ENCODE data around the gene CALN1. TPM values are rescaled to one million over a fixed set of nuclear protein-coding genes. Genes with fewer than 3 reads are reported as not detected.
A peak's percentile ranks its signal among the peaks of the same experiment; 100 is the strongest.

The CALN1 gene
- total and polyA plus RNA-seq, 4 donors, result 0.02 to 0.91 (median 0.03) TPM

DNA sequence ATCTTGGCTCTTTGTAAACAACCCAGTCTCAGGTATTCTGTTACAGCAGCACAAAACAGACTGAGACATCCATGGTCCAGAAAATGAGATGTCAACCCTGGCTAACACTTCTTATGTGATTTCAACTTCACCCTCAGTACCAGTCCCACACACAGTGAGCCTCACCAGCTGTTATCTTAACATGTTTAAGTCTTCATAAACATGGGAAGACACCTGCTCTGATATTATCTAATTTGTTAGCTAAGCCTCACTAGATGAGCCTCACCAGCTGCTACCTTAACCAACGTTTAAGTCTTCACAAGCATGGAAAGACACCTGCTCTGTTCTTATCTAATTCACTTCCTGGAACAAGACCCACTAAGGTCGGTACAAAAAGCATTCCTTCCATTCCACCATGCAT, 130.8 kb downstream of the CALN1 start:
- Histone ChIP-seq H3K27ac (ENCODE audit: low read depth in 1 of 2, low read length in 1 of 2) (no peak overlapping the region), H3K4me3 (no peak overlapping the region), H3K27me3 (ENCODE audit: control insufficient read depth in 3 of 3, insufficient read depth in 3 of 3, low read length in 2 of 3) (no peaks in the 10 kb centered on the region), H3K9ac (ENCODE audit: insufficient read depth in 1 of 2, low read length in 2 of 2) (no peak overlapping the region), H3K9me3 (ENCODE audit: control insufficient read depth in 4 of 4, insufficient read depth in 3 of 4, low read length in 3 of 4) (peaks cover 0 to under 1% (median 0%) of the 10 kb centered on the region in 4 donors), H3K4me1 (ENCODE audit: control insufficient read depth in 5 of 5, insufficient read depth in 5 of 5, low read length in 5 of 5) (no peaks in the 10 kb centered on the region), H3K36me3 (ENCODE audit: control insufficient read depth in 4 of 4, insufficient read depth in 4 of 4, low read length in 4 of 4) (no peaks in the 10 kb centered on the region)
- ATAC-seq (ENCODE audit: insufficient read depth, low FRiP score) (no peak), DNase-seq (no peak)
- WGBS, 2 donors, result 30 to 66% methylated on average over 2 of the region's 2 CpGs
- TF ChIP-seq, protein P1, sequence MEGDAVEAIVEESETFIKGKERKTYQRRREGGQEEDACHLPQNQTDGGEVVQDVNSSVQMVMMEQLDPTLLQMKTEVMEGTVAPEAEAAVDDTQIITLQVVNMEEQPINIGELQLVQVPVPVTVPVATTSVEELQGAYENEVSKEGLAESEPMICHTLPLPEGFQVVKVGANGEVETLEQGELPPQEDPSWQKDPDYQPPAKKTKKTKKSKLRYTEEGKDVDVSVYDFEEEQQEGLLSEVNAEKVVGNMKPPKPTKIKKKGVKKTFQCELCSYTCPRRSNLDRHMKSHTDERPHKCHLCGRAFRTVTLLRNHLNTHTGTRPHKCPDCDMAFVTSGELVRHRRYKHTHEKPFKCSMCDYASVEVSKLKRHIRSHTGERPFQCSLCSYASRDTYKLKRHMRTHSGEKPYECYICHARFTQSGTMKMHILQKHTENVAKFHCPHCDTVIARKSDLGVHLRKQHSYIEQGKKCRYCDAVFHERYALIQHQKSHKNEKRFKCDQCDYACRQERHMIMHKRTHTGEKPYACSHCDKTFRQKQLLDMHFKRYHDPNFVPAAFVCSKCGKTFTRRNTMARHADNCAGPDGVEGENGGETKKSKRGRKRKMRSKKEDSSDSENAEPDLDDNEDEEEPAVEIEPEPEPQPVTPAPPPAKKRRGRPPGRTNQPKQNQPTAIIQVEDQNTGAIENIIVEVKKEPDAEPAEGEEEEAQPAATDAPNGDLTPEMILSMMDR (IDR thresholded peaks at IDR 0.05; ENCODE audit: control extremely low read depth, extremely low read depth), result no peak

DNA sequence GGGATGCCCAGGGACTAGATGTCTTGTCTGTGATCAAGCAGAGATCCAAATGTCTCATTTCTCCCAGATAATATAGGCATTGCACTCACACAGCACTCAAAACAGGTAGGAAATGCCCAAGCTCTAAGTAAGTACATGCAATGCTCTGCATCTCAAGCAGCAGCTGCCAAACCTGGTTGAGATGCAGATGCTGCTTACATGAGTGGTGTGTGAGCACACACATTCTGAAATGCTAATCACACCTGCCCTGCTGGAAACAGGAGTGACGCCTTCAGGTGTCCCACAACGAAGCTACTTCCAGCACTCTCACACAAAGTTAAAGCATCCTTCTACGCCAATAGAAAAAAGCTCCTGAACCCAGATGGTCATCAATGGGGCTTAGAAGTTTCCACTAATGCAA, 132.9 kb downstream of the CALN1 start:
- Histone ChIP-seq H3K9ac (ENCODE audit: insufficient read depth in 1 of 2, low read length in 2 of 2) (no peak overlapping the region), H3K4me1 (ENCODE audit: control insufficient read depth in 5 of 5, insufficient read depth in 5 of 5, low read length in 5 of 5) (no peaks in the 10 kb centered on the region), H3K27me3 (ENCODE audit: control insufficient read depth in 3 of 3, insufficient read depth in 3 of 3, low read length in 2 of 3) (no peaks in the 10 kb centered on the region), H3K36me3 (ENCODE audit: control insufficient read depth in 4 of 4, insufficient read depth in 4 of 4, low read length in 4 of 4) (no peaks in the 10 kb centered on the region), H3K9me3 (ENCODE audit: control insufficient read depth in 4 of 4, insufficient read depth in 3 of 4, low read length in 3 of 4) (peaks cover 0 to 3% (median 0%) of the 10 kb centered on the region in 4 donors), H3K27ac (ENCODE audit: low read depth in 1 of 2, low read length in 1 of 2) (no peak overlapping the region), H3K4me3 (no peak overlapping the region)
- DNase-seq (no peak), ATAC-seq (ENCODE audit: insufficient read depth, low FRiP score) (no peak)
- TF ChIP-seq, protein P1 (IDR thresholded peaks at IDR 0.05; ENCODE audit: control extremely low read depth, extremely low read depth), result no peak
- 77 to 88% methylated on average over 3 of the region's 3 CpGs for WGBS, 2 donors

DNA sequence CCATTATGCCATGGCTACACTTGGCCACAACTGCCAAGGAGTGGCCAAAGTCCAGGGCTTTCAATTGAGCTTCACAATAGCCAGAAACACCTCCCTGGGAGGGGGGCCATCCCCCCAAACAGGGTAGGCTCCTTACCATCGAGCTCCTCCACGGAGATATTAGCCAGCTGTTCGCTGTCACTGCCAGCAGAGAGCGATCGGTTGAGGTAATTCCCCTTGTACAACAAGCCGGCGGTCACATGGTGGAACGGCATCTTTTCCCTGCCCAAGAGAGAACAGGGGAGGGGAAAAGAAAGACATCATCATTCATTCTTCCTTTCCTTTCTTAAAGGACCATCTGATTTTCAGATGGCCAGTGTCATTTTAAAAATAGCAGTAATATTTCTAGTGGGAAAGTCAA, 133.6 kb downstream of the CALN1 start:
- Histone ChIP-seq H3K27ac (ENCODE audit: low read depth in 1 of 2, low read length in 1 of 2) (no peak overlapping the region), H3K27me3 (ENCODE audit: control insufficient read depth in 3 of 3, insufficient read depth in 3 of 3, low read length in 2 of 3) (no peaks in the 10 kb centered on the region), H3K36me3 (ENCODE audit: control insufficient read depth in 4 of 4, insufficient read depth in 4 of 4, low read length in 4 of 4) (no peaks in the 10 kb centered on the region), H3K4me3 (no peak overlapping the region), H3K9ac (ENCODE audit: insufficient read depth in 1 of 2, low read length in 2 of 2) (no peak overlapping the region), H3K4me1 (ENCODE audit: control insufficient read depth in 5 of 5, insufficient read depth in 5 of 5, low read length in 5 of 5) (no peaks in the 10 kb centered on the region), H3K9me3 (ENCODE audit: control insufficient read depth in 4 of 4, insufficient read depth in 3 of 4, low read length in 3 of 4) (peaks cover 0 to 3% (median 0%) of the 10 kb centered on the region in 4 donors)
- DNase-seq (peak in 2 of 3 donors; percentile 6 to 11), ATAC-seq (ENCODE audit: insufficient read depth, low FRiP score) (no peak)
- TF ChIP-seq, protein P1 (IDR thresholded peaks at IDR 0.05; ENCODE audit: control extremely low read depth, extremely low read depth), result no peak
- WGBS, 2 donors, result 68 to 84% methylated on average over 8 of the region's 8 CpGs
